Ammon's horn (tissue), 1 donor: ENCODE data around the gene LRRC37A3.
A peak's percentile ranks its signal among the peaks of the same experiment; 100 is the strongest.
"Not testable (repeated sequence)": the region's sequence is repeated elsewhere in the genome, so short reads cannot be mapped to it uniquely, and the experiment has no call there.

Experiments used
- DNase-seq: peaks from one replicate; pipeline ENCODE4 v3.0.0-alpha.2; 2016; ENCODE audit warnings: low spot score

Gene LRRC37A3

GRCh38 chr17:64919289-64920025, at the start of gene LRRC37A3:
TSS of gene LRRC37A3 (minus strand) at chr17:64919478. CDS start at chr17:64897257, 22,221 bp downstream.
- peak; percentile 99 for DNase-seq

DNA sequence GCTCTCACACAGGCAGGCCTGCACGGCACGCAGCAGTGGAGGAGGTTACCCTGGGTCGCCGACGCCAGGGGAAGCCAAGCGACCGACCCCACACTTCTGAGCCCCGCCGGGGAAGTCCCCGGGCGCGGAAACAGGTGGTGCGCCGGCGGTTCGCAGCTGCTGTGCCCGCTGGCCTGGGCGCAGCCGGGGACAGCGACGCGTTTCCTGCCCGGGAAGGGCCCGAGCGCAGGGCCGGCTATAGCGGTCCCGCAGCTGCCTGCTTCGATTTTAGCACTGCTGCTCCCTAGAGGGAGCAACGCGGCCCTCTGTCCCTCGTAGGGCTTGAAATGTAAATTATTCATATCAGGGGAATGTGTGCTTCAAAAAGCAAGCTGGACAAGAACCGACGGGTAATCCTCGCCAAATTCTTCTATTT, 46.6 kb upstream of the LRRC37A3 start:
- not testable (repeated sequence) for DNase-seq

DNA sequence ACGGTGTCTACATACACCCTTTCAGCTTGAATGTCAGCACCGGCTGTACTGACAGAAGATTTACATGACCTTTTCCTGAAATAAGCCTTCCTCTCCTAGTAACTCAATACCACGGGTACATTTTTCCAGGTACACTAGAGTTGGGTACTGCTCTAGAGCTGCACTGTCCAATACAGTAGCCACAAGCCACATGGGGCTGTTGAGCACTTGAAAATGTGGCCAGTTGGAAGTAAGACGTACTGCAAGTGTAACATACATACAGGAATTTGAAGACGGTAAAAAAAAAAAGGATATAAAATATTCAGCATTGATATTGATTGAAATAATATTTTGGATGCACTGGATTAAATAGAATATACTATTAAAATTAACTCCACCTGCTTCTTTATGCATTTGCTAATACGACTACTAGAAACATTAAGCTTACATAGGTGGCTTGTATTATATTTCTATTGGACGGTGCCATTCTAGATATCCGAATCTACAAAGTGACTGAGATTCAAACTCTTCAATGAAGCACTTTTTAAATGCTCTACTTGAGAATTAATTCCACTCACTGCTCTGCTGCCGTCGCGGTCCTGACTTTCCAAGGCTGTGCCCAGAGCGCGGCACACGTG, 46.1 kb upstream of the LRRC37A3 start:
- DNase-seq: not testable (repeated sequence)

GRCh38 chr17:64964796-64965195, 45.5 kb upstream of the LRRC37A3 start:
- no peak for DNase-seq

- DNase-seq: not testable (repeated sequence)
Measured at GRCh38 chr17:64963814-64964213, 44.5 kb upstream of the LRRC37A3 start.

DNA sequence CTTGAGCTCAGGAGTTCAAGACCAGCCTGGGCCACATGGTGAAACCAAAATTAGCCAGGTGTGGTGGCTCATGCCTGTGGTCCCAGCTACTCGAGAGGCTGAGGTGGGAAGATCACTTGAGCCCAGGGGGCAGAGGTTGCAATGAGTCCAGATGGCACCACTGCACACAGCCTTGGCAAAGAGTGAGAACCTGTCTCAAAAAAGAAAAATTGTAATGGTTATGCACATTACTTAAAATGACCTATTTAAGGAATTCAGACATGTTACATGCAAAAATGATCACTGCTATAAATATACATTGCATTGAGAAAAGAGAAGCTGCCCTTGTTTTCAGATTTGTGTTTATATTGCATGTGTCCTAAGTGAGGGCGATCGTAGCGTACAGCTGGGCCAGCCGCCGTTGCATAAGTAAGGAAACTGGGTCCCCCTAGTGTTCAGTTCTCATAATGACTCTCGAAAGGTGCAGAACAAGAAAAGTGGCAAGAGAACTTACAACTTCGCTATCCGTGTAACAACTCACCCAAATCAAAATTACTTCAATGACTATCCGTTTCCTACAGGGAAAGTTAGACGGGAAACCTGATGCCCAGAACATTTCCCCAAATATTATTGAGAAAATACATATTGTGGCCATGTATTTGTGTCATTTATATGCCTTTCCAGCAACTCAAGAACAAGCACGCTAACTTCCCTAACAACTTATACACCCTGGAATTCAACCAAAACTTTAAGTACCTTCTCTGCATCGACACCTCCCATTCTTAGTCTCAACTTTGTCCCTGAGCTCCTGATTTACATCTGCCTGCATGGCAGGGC, 42.5 kb upstream of the LRRC37A3 start:
- peak; percentile 81 for DNase-seq

GRCh38 chr17:64951877-64952276, 32.6 kb upstream of the LRRC37A3 start:
- no peak for DNase-seq

DNA sequence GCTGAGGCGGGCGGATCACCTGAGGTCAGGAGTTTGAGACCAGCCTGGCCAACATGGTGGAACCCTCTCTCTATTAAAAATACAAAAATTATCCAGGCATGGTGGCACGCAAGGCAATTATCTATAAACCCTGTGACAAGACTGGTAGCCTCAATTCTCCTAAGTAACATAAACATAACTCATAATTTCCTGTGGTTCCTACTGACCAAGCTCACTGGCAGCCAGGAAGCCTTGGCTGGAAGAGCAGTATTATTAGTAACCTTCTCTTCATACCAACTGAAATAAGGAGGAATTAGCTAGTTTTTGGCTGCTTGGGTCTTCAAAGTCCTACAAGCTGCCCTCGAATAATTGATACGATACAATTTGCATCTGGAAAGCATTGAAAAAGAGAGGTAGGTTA, 31.6 kb upstream of the LRRC37A3 start:
- DNase-seq: no peak

- DNase-seq: no peak
Measured at GRCh38 chr17:64947152-64947551, 27.9 kb upstream of the LRRC37A3 start.

DNA sequence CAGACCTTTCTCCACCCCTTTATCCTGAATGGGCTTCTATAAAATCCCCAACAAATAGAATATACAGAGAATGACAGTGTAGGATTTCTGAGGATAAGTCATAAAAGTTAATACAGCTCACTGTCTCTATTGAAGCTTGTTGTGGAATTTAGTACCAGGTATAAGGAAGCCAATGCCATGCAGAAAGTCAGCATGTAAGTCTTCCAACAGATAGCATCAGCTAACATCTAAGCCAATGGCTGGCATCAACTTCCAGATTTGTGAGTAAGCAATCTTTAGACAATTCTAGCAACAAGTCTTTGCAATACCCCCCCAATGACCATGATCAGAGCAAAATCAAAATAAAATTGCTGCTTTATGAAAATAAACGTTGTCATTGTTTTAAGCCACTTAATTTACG, 22.5 kb upstream of the LRRC37A3 start:
- no peak for DNase-seq

DNA sequence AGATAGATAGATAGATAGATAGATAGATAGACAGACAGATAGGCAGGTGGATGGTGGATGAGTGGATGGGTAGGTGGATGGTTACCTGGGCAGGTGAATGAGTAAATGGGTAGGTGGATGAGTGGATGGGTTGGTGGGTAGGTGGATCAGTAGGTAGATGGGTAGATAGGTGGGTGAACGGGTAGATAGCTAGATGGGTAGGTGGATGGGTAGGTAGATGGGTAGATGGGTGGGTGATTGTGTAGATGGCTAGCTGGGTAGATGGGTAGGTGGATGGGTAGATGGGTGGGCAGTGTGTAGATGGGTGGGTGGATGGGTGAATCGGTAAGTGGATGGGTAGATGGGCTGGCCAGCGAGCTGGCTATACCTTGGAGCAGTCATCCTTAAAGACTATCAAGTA, 21.8 kb upstream of the LRRC37A3 start:
- no peak for DNase-seq

GRCh38 chr17:64940055-64940454, 20.8 kb upstream of the LRRC37A3 start:
- no peak for DNase-seq

- DNase-seq: peak; percentile 48
Measured at GRCh38 chr17:64938925-64939474, 19.7 kb upstream of the LRRC37A3 start.

DNA sequence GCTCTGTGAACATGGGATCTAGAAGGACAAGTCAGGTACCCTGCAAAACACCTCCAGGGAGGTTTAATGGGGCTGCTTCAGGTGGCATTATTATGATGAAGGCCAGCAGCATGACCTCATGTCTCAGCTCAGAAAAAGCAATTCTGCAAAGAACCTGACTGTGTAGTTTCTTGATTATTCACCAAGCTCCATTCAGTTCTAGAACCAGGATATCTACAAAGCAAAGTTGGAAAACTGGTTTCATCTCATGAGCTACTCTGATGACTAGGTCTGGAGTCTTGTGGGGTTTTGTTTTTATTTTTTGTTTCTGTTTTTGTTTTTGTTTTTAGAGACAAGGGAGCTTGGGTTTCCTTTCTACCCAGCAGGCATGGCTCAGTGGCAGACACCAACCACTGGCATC, 19.0 kb upstream of the LRRC37A3 start:
- DNase-seq: no peak

- DNase-seq: no peak
Measured at GRCh38 chr17:64936117-64936516, 16.8 kb upstream of the LRRC37A3 start.

- not testable (repeated sequence) for DNase-seq
Measured at GRCh38 chr17:64934284-64934778, 15.1 kb upstream of the LRRC37A3 start.

- not testable (repeated sequence) for DNase-seq
Measured at GRCh38 chr17:64932850-64933249, 13.6 kb upstream of the LRRC37A3 start.

DNA sequence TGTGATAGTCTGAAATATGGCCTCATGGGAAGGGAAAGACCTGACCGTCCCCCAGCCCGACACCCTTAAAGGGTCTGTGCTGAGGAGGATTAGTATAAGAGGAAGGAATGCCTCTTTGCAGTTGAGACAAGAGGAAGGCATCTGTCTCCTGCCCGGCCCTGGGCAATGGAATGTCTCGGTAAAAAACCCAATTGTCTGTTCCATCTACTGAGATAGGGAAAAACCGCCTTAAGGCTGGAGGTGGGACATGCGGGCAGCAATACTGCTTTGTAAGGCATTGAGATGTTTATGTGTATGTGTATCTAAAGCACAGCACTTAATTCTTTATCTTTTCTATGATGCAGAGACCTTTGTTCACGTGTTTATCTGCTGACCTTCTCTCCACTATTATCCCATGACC, 11.1 kb upstream of the LRRC37A3 start:
- DNase-seq: not testable (repeated sequence)

DNA sequence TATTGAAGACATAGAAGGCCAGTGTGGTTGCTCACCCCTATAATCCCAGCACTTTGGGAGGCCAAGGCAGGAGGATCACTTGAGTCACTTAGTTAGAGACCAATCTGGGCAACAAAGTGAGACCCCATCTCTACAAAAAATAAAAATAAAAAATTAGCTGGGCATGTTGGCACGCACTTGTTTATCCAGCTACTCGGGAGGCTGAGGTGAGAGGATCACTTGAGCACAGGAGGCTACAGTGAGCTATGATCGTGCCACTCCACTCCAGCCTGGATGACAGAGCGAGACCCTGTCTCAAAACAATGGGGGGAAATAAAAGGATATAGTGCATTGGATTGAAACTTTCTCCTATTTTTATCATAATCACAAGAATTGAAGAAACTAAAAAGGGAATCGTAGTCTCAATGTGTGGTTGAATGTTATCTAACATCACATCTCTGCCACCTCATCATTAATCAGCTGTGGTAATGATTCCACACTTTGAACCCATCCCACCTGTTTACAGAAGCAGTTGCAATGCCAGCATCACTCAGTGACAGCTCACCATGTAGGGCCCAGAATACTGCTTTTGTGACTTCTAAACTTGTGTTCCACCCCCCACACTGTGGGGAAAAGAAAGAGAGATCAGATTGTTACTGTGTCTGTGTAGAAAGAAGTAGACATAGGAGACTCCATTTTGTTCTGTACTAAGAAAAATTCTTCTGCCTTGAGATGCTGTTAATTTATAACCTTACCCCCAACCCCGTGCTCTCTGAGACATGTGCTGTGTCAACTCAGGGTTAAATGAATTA, 10.3 kb upstream of the LRRC37A3 start:
- not testable (repeated sequence) for DNase-seq

DNA sequence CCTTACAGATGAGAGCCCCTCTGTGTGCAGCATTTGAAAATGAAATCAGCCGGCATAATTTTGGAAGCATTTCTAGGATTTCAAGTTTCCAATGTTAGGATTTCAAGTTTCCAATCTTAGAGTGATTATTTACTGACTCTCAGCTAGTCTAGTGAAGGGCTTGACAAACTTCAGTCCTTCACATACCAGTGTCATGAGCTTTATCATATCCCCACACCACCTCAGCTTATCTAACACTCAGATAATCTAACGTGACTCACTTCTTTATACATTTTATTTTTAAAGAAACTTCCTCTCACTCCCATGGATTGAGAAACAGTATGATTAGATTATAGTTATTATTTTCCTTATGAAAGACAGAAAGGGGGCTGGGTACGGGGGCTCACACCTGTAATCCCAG, 9.4 kb upstream of the LRRC37A3 start:
- not testable (repeated sequence) for DNase-seq

DNA sequence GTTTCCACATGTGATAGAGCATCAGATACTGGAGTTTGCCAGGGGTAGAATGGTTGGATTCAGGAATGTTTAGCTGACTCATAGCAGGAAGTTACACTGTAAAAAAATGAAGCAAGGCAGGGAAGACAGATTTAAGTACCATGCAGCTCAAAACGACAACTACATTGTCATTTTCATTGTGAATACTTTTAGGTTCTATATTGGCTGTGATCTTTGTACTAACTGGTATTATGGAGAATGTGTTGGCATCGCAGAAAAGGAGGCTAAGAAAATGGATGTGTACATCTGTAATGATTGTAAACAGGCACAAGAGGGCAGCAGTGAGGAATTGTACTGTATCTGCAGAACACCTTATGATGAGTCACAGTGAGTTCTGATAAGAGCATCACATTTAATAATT, 8.2 kb upstream of the LRRC37A3 start:
- peak; percentile 86 for DNase-seq
